Neural cell (in vitro differentiated cells): ENCODE data around the gene CDK11B. TPM values are rescaled to one million over a fixed set of nuclear protein-coding genes. Genes with fewer than 3 reads are reported as not detected.

ENCODE experiments used
- H2AFZ ChIP-seq: fragments of 200-600, 300-800 bp; sonication (generic), shearing (Covaris generic); 2 replicates; pipeline ENCODE4 v1.6.0; 2014; ENCODE audit warnings: low read depth, mild to moderate bottlenecking, antibody characterized with exemption, low read length, moderate library complexity
- H3F3A ChIP-seq: fragments of 200-600 bp; shearing (Covaris generic); 2 replicates; pipeline ENCODE4 v1.6.1; 2016; ENCODE audit warnings: mild to moderate bottlenecking, moderate library complexity, mixed read lengths, antibody characterized with exemption, low read length; ENCODE audit not compliant: insufficient read depth, poor library complexity, severe bottlenecking
- H3K27ac ChIP-seq: fragments of 200-600, 300-800 bp; sonication (generic), shearing (Covaris generic); 2 replicates; pipeline ENCODE4 v1.5.1; 2014; ENCODE audit warnings: mild to moderate bottlenecking, low read length, moderate library complexity
- H3K27me3 ChIP-seq: fragments of 300-800, 200-600 bp; sonication (generic), shearing (Covaris generic); 2 replicates; pipeline ENCODE4 v1.6.0; 2014; ENCODE audit warnings: mild to moderate bottlenecking, low read depth, low read length, moderate library complexity; ENCODE audit not compliant: insufficient read depth
- H3K36me3 ChIP-seq: fragments of 300-800, 200-600 bp; sonication (generic), shearing (Covaris generic); 2 replicates; pipeline ENCODE4 v1.5.1; 2014; ENCODE audit warnings: mild to moderate bottlenecking, antibody characterized with exemption, low read length, moderate library complexity; ENCODE audit not compliant: insufficient read depth
- H3K4me2 ChIP-seq: fragments of 300-800, 200-600 bp; sonication (generic), shearing (Covaris generic); 2 replicates; pipeline ENCODE4 v1.6.0; 2014; ENCODE audit warnings: mild to moderate bottlenecking, low read length
- H3K4me3 ChIP-seq: fragments of 300-800, 200-600 bp; sonication (generic), shearing (Covaris generic); 2 replicates; pipeline ENCODE4 v1.5.1; 2014; ENCODE audit warnings: mild to moderate bottlenecking, low read length, moderate library complexity
- H3K79me2 ChIP-seq: fragments of 200-600 bp; shearing (Covaris generic); replicated peaks from 2 replicates; pipeline ENCODE4 v1.6.0; 2014; ENCODE audit warnings: mild to moderate bottlenecking, low read length, moderate library complexity; ENCODE audit not compliant: insufficient read depth
- H3K9ac ChIP-seq: fragments of 300-800, 200-600 bp; sonication (generic), shearing (Covaris generic); 2 replicates; pipeline ENCODE4 v1.6.1; 2016; ENCODE audit warnings: mild to moderate bottlenecking, low read length, mixed read lengths
- H3K9me2 ChIP-seq: fragments of 200-600 bp; shearing (Covaris generic); 2 replicates; pipeline ENCODE4 v1.6.1; 2016; ENCODE audit warnings: mild to moderate bottlenecking, low read length, mixed read lengths; ENCODE audit not compliant: insufficient read depth
- H3K9me3 ChIP-seq: fragments of 200-600, 300-800 bp; sonication (generic), shearing (Covaris generic); 2 replicates; pipeline ENCODE4 v1.6.1; 2016; ENCODE audit warnings: mild to moderate bottlenecking, mixed run types, low read length, moderate library complexity, mixed read lengths
- H4K20me1 ChIP-seq: fragments of 200-600 bp; shearing (Covaris generic); 2 replicates; pipeline ENCODE4 v1.6.1; 2016; ENCODE audit warnings: mild to moderate bottlenecking, mixed run types; ENCODE audit not compliant: insufficient read depth
- CTCF ChIP-seq: fragments of 450-650 bp; IDR thresholded peaks from 2 replicates; pipeline ENCODE4 v1.5.1; 2014; ENCODE audit warnings: antibody characterized with exemption, mild to moderate bottlenecking, moderate library complexity; ENCODE audit not compliant: poor library complexity, severe bottlenecking
- EP300 ChIP-seq: fragments of 450-650 bp; conservative IDR thresholded peaks from 2 replicates; pipeline ENCODE4 v1.6.1; 2014; ENCODE audit warnings: antibody characterized with exemption, mild to moderate bottlenecking, moderate library complexity; ENCODE audit not compliant: poor library complexity, severe bottlenecking
- EZH2 ChIP-seq: fragments of 200-600, 300-800 bp; shearing (Covaris generic), sonication (generic); IDR thresholded peaks from 2 replicates; pipeline ENCODE4 v1.6.1; 2014; ENCODE audit warnings: antibody characterized with exemption, low read length, borderline replicate concordance, mild to moderate bottlenecking; ENCODE audit not compliant: insufficient read depth, poor library complexity, severe bottlenecking
- MXI1 ChIP-seq: fragments of 450-650 bp; conservative IDR thresholded peaks from 2 replicates; pipeline ENCODE4 v1.6.1; 2014; ENCODE audit warnings: antibody characterized with exemption, mild to moderate bottlenecking; ENCODE audit not compliant: poor library complexity, severe bottlenecking
- POLR2AphosphoS5 ChIP-seq: IDR thresholded peaks from 2 replicates; pipeline ENCODE4 v1.6.1; 2012
- RAD21 ChIP-seq: fragments of 450-650 bp; conservative IDR thresholded peaks from 2 replicates; pipeline ENCODE4 v1.6.1; 2014; ENCODE audit warnings: antibody characterized with exemption, mild to moderate bottlenecking, moderate library complexity
- REST ChIP-seq: IDR thresholded peaks from 2 replicates; pipeline ENCODE4 v1.6.1; 2012; ENCODE audit warnings: borderline replicate concordance
- SMC3 ChIP-seq: fragments of 450-650 bp; conservative IDR thresholded peaks from 2 replicates; pipeline ENCODE4 v1.6.1; 2014; ENCODE audit warnings: antibody characterized with exemption, mild to moderate bottlenecking, moderate library complexity; ENCODE audit not compliant: poor library complexity
- TAF1 ChIP-seq: IDR thresholded peaks from 2 replicates; pipeline ENCODE4 v1.6.1; 2012; ENCODE audit warnings: low read depth
- polyA plus RNA-seq: library from polyadenylated mRNA; depleted of rRNA; stranded (reverse); fragments of >200 nt; gene quantifications from 2 replicates; pipeline ENCODE4 v1.2.3, GENCODE V29; 2014

CDK11B gene
- polyA plus RNA-seq, 1 donor from 2014 or later, result 9.6 TPM

GRCh38 chr1:1603671-1604373, 55.0 kb downstream of the CDK11B start:
- TF ChIP-seq REST, result no peak
- TF ChIP-seq CTCF, result no peak
- TF ChIP-seq EP300, result no peak
- no peak for TF ChIP-seq EZH2
- no peak for TF ChIP-seq TAF1
- TF ChIP-seq RAD21, result no peak
- TF ChIP-seq SMC3, result no peak
- TF ChIP-seq POLR2AphosphoS5, result no peak
- H3K4me2 ChIP-seq, result no peak overlapping the region
- no peaks in the 10 kb centered on the region for H3K9me2 ChIP-seq
- no peak overlapping the region for H3K27ac ChIP-seq
- H3K79me2 ChIP-seq, result no peaks in the 10 kb centered on the region
- H3K4me3 ChIP-seq, result no peak overlapping the region
- H3K27me3 ChIP-seq, result peaks cover 10% of the 10 kb centered on the region
- no peaks in the 10 kb centered on the region for H3F3A ChIP-seq
- H3K9ac ChIP-seq, result no peak overlapping the region
- H2AFZ ChIP-seq, result no peak overlapping the region
- no peaks in the 10 kb centered on the region for H3K9me3 ChIP-seq
- no peaks in the 10 kb centered on the region for H3K36me3 ChIP-seq
- H4K20me1 ChIP-seq, result no peaks in the 10 kb centered on the region

- H3K9me3 ChIP-seq, result no peaks in the 10 kb centered on the region
- H3K9ac ChIP-seq, result no peak overlapping the region
- H4K20me1 ChIP-seq, result no peaks in the 10 kb centered on the region
- no peaks in the 10 kb centered on the region for H3K36me3 ChIP-seq
- H3K4me3 ChIP-seq, result no peak overlapping the region
- no peaks in the 10 kb centered on the region for H3F3A ChIP-seq
- H3K27me3 ChIP-seq, result peaks cover 12% of the 10 kb centered on the region
- TF ChIP-seq MXI1 (no peak), SMC3 (no peak), POLR2AphosphoS5 (no peak), TAF1 (no peak), RAD21 (no peak), EZH2 (no peak), CTCF (no peak), REST (no peak), EP300 (no peak)
- no peaks in the 10 kb centered on the region for H3K9me2 ChIP-seq
- no peak overlapping the region for H2AFZ ChIP-seq
- H3K27ac ChIP-seq, result no peak overlapping the region
- no peaks in the 10 kb centered on the region for H3K79me2 ChIP-seq
- H3K4me2 ChIP-seq, result no peak overlapping the region
These were observed 55.8 kb downstream of the CDK11B start for GRCh38 chr1:1602968-1603506.
